Erythroblast (primary cell): ENCODE results near the gene SCN3A.

Source experiments
- GATA1 ChIP-seq: IDR thresholded peaks from 2 replicates; pipeline ENCODE4 v1.6.1; 2011; ENCODE audit warnings: low read depth, mild to moderate bottlenecking, control low read depth, low read length, moderate library complexity
- POLR2A ChIP-seq: IDR thresholded peaks from 2 replicates; pipeline ENCODE4 v1.6.1; 2011; ENCODE audit warnings: mild to moderate bottlenecking, low read length

GRCh38 chr2:165144315-165144714 lies 59.5 kb downstream of the SCN3A start:
- no peak for TF ChIP-seq POLR2A
- TF ChIP-seq GATA1, result no peak
